Neural crest cell (in vitro differentiated cells): Measurements from ENCODE around the gene ROGDI. TPM values are rescaled to one million over a fixed set of nuclear protein-coding genes. Genes with fewer than 3 reads are reported as not detected.
"Not testable (repeated sequence)": the region's sequence is repeated elsewhere in the genome, so short reads cannot be mapped to it uniquely, and the experiment has no call there.

ENCODE experiments used
- DNase-seq: peaks from one replicate; pipeline ENCODE4 v3.0.0; 2021; ENCODE audit warnings: low read depth, mixed read lengths, low spot score
- H3K27ac Mint-ChIP-seq: one replicate; pipeline ENCODE4 v1.8.0; 2021; ENCODE audit warnings: mild to moderate bottlenecking, mixed read lengths; ENCODE audit not compliant: unreplicated experiment
- H3K27me3 Mint-ChIP-seq: 2 replicates; pipeline ENCODE4 v1.8.0; 2021; ENCODE audit warnings: low read depth, mild to moderate bottlenecking, mixed read lengths
- H3K36me3 Mint-ChIP-seq: 2 replicates; pipeline ENCODE4 v1.8.0; 2021; ENCODE audit warnings: low read depth, mild to moderate bottlenecking, mixed read lengths
- H3K4me1 Mint-ChIP-seq: 2 replicates; pipeline ENCODE4 v1.8.0; 2021; ENCODE audit warnings: mixed read lengths
- H3K4me3 Mint-ChIP-seq: one replicate; pipeline ENCODE4 v1.8.0; 2021; ENCODE audit warnings: mild to moderate bottlenecking, mixed read lengths
- H3K9me3 Mint-ChIP-seq: 2 replicates; pipeline ENCODE4 v1.8.0; 2021; ENCODE audit warnings: mixed read lengths
- CTCF ChIP-seq: fragments of 200-600 bp; sonication (generic); conservative IDR thresholded peaks from 2 replicates; pipeline ENCODE4 v1.5.0; 2021; ENCODE audit warnings: antibody characterized with exemption, mild to moderate bottlenecking
- total RNA-seq: library from RNA; stranded (reverse); gene quantifications from 2 replicates; pipeline ENCODE4 v1.2.1, GENCODE V29; 2021

ROGDI gene
- total RNA-seq, 1 donor from 2014 or later = 22.0 TPM

GRCh38 chr16:4788910-4789309, 13.5 kb downstream of the ROGDI start:
- Mint-ChIP-seq H3K27ac (no peak overlapping the region), H3K36me3 (no peaks in the 10 kb centered on the region), H3K27me3 (no peaks in the 10 kb centered on the region), H3K9me3 (no peaks in the 10 kb centered on the region), H3K4me1 (no peaks in the 10 kb centered on the region), H3K4me3 (no peak overlapping the region)
- no peak for TF ChIP-seq CTCF
- no peak for DNase-seq

- no peaks in the 10 kb centered on the region for H3K9me3 Mint-ChIP-seq
- H3K4me1 Mint-ChIP-seq = no peaks in the 10 kb centered on the region
- no peak overlapping the region for H3K4me3 Mint-ChIP-seq
- no peak for DNase-seq
- TF ChIP-seq CTCF = no peak
- no peaks in the 10 kb centered on the region for H3K36me3 Mint-ChIP-seq
- no peaks in the 10 kb centered on the region for H3K27me3 Mint-ChIP-seq
- no peak overlapping the region for H3K27ac Mint-ChIP-seq
Observed at GRCh38 chr16:4788489-4788889, 13.9 kb downstream of the ROGDI start.

GRCh38 chr16:4787627-4788482, 14.6 kb downstream of the ROGDI start, which contains the start of gene SEPTIN12:
SEPTIN12 (minus strand) TSS chr16:4788345; CDS start chr16:4787645, 700 bp downstream.
- no peak for TF ChIP-seq CTCF

GRCh38 chr16:4787068-4787467, 15.4 kb downstream of the ROGDI start:
- no peaks in the 10 kb centered on the region for H3K4me1 Mint-ChIP-seq
- no peak overlapping the region for H3K4me3 Mint-ChIP-seq
- no peak overlapping the region for H3K27ac Mint-ChIP-seq
- DNase-seq = no peak
- H3K36me3 Mint-ChIP-seq = no peaks in the 10 kb centered on the region
- no peaks in the 10 kb centered on the region for H3K27me3 Mint-ChIP-seq
- no peak for TF ChIP-seq CTCF
- no peaks in the 10 kb centered on the region for H3K9me3 Mint-ChIP-seq

More at GRCh38 chr16:4787627-4788482, 14.6 kb downstream of the ROGDI start, which contains the start of gene SEPTIN12:
- DNase-seq = no peak
- Mint-ChIP-seq H3K27ac (no peak within 1 kb of the TSS), H3K4me3 (no peak within 1 kb of the TSS), H3K4me1 (no peaks in the 10 kb centered on the region), H3K9me3 (no peaks in the 10 kb centered on the region), H3K36me3 (no peaks in the 10 kb centered on the region), H3K27me3 (no peaks in the 10 kb centered on the region)

- no peak overlapping the region for H3K4me3 Mint-ChIP-seq
- no peaks in the 10 kb centered on the region for H3K27me3 Mint-ChIP-seq
- no peak overlapping the region for H3K27ac Mint-ChIP-seq
- no peaks in the 10 kb centered on the region for H3K36me3 Mint-ChIP-seq
- H3K4me1 Mint-ChIP-seq = no peaks in the 10 kb centered on the region
- no peak for DNase-seq
- H3K9me3 Mint-ChIP-seq = no peaks in the 10 kb centered on the region
- no peak for TF ChIP-seq CTCF
Observed at GRCh38 chr16:4785758-4786433, 16.5 kb downstream of the ROGDI start.

GRCh38 chr16:4784444-4784987, 17.9 kb downstream of the ROGDI start:
- DNase-seq, H3K4me3 Mint-ChIP-seq, H3K36me3 Mint-ChIP-seq, H3K4me1 Mint-ChIP-seq, H3K27ac Mint-ChIP-seq, H3K27me3 Mint-ChIP-seq, H3K9me3 Mint-ChIP-seq: not testable (repeated sequence)
